GM18511 (cell line): ENCODE results near the gene CACNA1S.

Experiments
- ATAC-seq: cut with Tn5 transposase; IDR thresholded peaks from one replicate; pipeline ENCODE4 v1.9.1; 2021; ENCODE audit warnings: mild to moderate bottlenecking, moderate library complexity; ENCODE audit not compliant: unreplicated experiment

Gene CACNA1S

GRCh38 chr1:201038186-201038876 lies 73.9 kb downstream of the CACNA1S start:
- ATAC-seq, result no peak

DNA sequence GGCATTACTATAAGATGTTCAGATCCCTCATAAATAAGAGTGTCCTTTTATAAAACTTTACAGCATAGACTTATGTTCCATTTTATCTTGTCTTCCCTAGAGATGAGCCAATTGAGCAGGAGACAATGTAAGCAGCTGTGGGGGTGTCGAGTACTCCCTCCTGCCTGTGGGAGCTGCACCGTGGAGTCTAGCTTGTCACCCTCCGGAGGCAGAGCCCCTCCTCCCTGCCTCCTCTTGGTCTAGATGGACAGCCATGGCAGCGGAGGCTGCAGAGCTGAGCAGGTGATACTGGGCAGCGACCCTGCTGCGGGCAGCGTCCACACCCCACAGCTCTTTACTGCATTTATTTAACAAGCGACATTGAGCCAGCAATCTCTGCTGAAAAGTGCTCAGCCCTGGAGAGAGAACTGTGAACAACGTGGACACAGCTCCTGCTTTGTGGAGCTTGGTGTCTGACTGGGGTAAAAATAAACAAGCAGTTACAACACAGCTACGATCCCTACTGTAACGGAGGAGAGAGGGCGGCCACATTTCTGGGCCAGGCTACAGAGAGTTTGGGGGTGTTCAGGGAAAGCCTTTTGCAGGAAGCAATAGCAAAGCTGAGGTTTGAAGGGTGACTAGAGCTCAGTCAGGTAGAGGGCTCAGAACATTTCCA lies 75.9 kb downstream of the CACNA1S start:
- no peak for ATAC-seq

GRCh38 chr1:201034671-201035070 lies 77.6 kb downstream of the CACNA1S start:
- ATAC-seq, result no peak

DNA sequence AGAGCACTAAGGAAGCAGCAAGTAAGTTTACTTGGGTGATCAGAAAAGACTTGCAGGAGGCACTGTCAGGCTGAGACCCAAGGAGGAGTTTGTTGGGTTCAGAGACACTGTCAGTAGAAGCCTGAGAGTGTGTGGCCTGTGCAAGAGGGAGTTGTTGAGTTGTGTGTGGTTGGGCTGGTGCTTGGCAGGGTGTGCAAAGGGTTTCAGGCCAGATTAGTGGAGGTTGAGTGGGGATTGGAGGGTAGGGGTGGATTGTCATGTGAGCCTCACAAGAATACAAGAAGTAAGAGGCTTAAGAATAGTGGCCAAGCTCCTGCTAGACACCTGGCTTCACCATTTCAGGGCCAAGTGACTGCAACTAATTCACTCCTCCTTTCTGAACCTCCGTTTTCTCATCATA lies 79.8 kb downstream of the CACNA1S start:
- no peak for ATAC-seq

DNA sequence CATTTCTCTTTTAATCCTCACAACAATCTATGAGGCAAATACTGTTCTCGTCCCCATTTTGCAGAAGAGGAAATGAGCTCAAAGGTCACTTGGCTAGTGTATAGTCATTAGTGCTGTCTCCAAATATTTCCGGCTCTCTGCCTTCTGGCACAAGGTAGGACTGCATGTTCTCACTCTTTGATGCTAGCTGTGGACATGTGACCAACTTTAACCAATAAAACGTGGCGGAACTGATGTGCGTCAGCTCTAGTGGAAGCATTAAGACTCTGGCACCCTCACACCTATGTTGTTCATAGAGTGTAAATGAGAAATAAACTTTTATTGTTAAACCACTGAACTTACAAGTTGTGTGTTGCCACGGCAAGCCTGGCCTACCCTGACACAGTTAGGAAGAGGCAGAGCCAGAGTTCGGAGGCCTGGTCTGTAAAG lies 83.8 kb downstream of the CACNA1S start:
- ATAC-seq, result no peak

DNA sequence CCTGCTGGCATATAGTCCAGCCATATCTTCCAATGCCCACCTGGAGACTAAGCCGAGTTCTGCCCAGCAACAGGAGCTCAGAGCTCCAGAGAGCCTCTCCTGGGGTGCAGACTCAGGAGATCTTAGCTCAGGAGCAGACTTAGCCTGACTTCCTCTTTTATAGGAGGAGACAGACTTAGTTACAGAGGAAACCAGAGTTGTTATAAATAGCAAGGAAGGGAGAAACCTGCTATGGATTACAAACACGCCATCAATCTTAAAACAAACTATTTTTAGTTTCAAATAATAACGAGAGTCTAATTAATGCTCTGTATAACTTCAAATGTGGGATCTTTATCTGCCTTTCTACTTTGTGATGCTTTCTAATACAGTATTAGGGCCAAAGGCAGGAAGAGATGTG lies 85.4 kb downstream of the CACNA1S start:
- no peak for ATAC-seq

DNA sequence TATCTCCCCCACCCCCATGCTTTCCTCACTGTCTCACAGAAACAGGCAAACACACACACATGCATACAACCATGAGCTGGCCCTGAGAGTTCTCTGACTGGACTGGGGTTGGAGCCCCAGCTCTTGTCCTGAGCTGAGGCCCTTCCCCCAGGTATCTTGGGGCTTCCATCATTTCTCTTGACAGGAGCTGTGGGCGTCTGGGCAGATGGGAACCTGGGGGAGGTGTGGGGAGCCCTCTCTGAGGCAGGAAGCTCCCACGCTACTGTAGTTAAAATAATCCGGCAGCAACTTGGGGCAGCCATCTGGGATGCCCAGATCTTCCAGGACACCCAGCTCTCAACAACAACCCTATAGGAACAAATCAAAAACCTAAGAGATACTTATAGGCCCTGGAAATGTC lies 86.0 kb downstream of the CACNA1S start:
- no peak for ATAC-seq

GRCh38 chr1:201025571-201026002 lies 86.6 kb downstream of the CACNA1S start:
- no peak for ATAC-seq

DNA sequence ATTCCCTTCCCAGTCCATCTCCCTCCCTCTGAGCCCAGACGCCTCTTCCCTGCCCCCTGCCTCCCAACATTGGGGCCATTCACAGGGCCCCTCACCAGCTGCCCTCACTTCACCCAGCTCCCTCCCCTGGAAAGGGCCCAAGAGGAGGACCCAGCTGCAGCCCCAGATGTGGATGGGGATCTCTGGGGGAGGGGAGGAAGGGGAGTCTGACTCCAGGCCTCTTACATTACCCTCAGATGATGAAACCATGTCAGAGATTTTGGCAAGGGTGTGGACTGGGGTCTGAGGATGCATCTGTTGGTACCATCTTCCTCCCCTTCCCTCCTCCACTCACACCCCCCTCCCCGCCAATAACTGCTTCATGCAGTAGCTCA lies 87.6 kb downstream of the CACNA1S start:
- no peak for ATAC-seq

- no peak for ATAC-seq
Measured at GRCh38 chr1:201023920-201024624, 88.2 kb downstream of the CACNA1S start.

- ATAC-seq, result peak; percentile 62
Measured at GRCh38 chr1:201023517-201023902, 88.7 kb downstream of the CACNA1S start, which contains the start of gene KIF21B. TSS of gene KIF21B (minus strand) at chr1:201023714. CDS start at chr1:201023383, 331 bp downstream.

DNA sequence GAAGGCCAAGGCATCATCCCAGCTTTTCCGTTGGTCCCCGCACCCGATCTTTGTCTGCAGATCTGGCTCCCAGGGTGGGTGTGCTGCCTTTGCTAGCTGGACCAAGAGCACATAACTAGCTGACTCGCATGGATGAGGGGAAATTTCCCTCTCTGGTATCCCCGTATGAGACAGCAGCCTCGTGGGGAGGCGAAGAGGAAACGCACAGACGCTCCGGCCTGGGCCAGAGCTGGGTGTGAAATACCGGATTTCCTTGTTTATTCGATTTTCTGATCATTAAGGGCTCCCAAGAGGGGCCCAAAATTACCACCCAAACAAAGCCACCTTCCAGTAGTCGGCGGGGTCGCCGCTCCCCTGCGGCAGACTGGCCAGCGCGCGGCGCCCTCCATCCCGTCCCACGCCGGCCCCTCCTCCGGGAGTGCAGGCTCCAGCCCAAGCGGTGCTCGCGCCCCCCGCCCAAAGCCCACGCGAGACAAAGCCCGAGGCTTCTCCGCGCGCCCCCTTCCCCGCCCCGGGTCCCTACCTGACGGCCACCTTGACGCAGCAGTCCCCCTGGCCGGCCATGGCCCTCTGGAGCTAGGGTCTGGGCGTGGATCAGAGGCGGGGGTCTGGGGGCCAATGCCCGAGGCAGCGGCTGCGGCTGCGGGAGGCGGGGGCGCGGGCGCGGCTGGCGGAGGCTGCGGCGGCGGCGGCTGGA lies 89.3 kb downstream of the CACNA1S start:
- no peak for ATAC-seq

DNA sequence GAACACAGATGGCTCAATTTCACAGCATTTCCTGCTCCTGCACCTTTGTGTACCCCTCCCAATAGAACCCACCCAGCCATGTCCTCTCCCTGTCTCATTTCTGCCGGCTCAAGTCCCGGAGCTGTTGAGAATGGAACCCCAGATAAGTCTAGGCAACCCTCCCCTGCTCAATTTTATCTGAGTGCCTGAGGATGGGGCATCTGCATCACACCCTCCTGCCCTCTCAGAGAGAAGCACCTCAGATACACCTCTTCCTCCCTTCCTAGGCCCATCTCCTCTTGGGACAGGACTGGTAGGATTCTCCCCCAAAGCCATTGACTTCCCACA lies 89.8 kb downstream of the CACNA1S start:
- ATAC-seq, result no peak

DNA sequence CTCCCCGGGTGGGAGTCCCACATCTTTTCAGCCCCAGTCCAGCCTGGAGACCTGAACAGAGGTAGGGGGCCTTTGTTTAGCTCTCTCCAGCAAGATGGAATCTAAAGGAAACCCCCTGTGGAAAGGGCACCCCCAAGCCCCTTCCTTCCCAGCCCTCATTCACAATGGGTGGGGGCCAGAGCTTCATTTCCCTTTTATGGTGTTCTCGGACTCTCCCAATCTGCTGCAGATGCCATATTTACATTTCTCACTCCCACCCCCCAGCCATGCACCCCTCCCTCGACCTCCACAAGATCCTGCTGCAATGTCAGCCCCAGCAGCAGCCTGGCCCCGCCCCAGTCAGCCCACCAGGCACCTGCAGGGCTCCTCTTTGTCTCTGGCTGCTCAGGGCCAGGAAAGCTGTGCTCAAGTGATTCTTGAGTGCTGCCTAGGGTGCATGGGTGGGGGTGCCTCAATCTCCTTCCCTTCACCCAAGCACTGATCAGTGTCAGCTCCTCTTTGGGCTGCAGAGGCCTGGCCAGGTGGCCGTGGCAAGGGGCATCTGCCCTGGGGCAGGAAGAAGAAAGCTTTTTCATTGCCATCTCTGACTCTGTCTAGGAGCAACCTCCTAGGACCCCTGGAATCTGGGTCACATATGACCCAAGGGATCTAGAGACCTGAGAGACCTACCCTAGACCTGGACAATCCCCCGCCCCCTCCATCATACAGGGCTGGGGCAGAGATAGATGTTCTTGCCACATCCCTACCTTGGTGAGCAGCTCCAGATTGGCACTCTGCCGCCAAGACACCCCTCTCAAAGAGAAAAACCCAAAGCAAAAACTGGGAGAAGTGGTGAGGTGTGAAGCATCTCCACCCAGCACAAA lies 90.4 kb downstream of the CACNA1S start:
- ATAC-seq, result no peak

DNA sequence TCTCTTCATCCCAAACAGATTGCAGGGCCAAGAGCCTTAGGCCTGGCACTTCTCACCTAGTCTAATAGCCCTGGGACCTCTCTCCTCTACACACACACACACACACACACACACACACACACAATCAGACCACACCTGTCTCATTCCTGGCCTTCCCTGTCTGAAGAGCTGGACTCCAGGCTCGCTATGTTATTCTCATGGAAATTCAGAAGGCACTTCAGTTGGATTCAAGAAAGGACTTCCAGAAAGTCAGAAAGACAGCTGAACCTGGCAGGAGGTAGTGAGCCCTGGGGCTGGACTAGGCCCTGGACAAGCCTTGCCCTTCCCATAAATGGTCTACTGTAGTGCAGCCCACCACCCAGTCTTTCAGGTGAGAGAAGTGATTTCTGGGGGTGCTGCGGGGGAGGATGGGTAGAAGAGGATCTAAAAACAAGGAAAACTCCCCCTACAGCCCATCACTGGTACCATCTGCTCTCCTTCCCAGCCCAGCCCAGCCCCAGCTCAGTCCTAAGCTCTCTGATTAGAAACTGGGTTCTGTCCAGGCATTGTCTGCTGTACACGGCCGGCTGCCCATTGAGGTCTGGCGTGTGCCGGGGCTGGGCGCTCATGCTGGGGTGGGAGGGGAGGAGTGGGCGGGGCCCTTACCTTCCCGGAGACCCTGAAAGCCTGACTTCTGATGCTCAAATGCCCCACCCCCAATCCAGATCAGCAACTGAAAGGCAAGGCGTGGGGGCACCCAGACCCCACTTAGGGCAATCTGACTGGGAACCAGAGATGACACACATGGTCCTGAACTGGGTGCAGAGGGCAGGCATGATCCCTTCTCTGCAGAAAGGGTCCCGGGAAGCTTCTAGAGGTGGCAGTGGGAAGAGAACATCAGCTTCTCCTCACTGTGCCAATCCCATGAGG lies 91.3 kb downstream of the CACNA1S start:
- no peak for ATAC-seq

DNA sequence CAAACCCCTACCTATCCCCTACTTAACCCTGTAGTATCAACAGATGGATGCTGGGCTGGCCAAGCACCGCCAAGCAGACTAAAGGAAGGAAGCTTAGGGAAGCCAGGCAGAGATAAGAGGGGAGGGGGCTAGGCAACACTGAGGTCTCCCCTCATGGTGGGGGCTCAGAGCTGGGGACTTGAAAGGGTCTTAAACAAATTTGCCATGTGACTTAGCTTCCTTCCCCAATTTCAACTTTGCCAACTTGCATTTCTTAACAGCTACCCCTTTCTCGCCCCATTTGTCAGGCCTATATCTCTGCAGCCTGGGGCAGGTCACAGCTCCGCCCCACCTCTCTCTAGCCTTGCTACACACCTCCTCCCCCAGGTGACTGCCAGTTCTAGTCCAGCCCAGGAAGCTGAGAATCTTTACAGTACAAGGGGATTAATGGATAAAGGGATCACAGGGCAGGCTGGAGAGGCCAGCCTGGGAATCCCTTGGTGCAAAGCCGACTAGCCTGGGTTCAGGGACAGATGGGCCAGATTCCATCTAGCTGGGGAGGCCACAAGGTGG lies 92.1 kb downstream of the CACNA1S start:
- no peak for ATAC-seq

GRCh38 chr1:201019321-201019977 lies 92.8 kb downstream of the CACNA1S start:
- peak; percentile 61 for ATAC-seq

- ATAC-seq, result no peak
Measured at GRCh38 chr1:201017828-201018163, 94.4 kb downstream of the CACNA1S start.
